HL-60 (cell line): Measurements from ENCODE around the gene SIL1.

ENCODE experiments used
- DNase-seq, 2 experiments: peaks; one replicate each; pipeline ENCODE4 v3.0.0-alpha.2; 2010 to 2020; ENCODE audit warnings: low read depth in 1 of 2, low spot score in 1 of 2
- H3K27ac ChIP-seq: fragments of 250-450 bp; sonication (Bioruptor Pico); replicated peaks from 2 replicates; pipeline ENCODE4 v1.5.1; 2020; ENCODE audit warnings: mild to moderate bottlenecking, moderate library complexity
- H3K27me3 ChIP-seq: fragments of 250-450 bp; sonication (Bioruptor Pico); 2 replicates; pipeline ENCODE4 v1.5.1; 2021; ENCODE audit warnings: mild to moderate bottlenecking, moderate library complexity; ENCODE audit not compliant: insufficient read depth, poor library complexity, severe bottlenecking
- H3K4me3 ChIP-seq: replicated peaks from 2 replicates; pipeline ENCODE4 v1.5.1; 2011; ENCODE audit warnings: mild to moderate bottlenecking, control low read depth, low read length; ENCODE audit not compliant: insufficient read depth
- GABPA ChIP-seq: IDR thresholded peaks from 2 replicates; pipeline ENCODE4 v1.6.1; 2012; ENCODE audit warnings: low read depth
- POLR2AphosphoS5 ChIP-seq: IDR thresholded peaks from 2 replicates; pipeline ENCODE4 v1.6.1; 2012; ENCODE audit warnings: low read depth
- SPI1 ChIP-seq: IDR thresholded peaks from 2 replicates; pipeline ENCODE4 v1.6.1; 2012; ENCODE audit warnings: low read depth, mild to moderate bottlenecking, borderline replicate concordance
- TF ChIP-seq, protein P1 (sequence below): IDR thresholded peaks from one replicate; pipeline ENCODE4 v1.5.1; 2011; ENCODE audit warnings: low read length, control low read depth, inconsistent platforms; ENCODE audit not compliant: insufficient read depth
- TF ChIP-seq, protein P2 (sequence below): IDR thresholded peaks from 2 replicates; pipeline ENCODE4 v1.6.1; 2012; ENCODE audit warnings: low read depth; ENCODE audit not compliant: insufficient replicate concordance

SIL1 gene

DNA sequence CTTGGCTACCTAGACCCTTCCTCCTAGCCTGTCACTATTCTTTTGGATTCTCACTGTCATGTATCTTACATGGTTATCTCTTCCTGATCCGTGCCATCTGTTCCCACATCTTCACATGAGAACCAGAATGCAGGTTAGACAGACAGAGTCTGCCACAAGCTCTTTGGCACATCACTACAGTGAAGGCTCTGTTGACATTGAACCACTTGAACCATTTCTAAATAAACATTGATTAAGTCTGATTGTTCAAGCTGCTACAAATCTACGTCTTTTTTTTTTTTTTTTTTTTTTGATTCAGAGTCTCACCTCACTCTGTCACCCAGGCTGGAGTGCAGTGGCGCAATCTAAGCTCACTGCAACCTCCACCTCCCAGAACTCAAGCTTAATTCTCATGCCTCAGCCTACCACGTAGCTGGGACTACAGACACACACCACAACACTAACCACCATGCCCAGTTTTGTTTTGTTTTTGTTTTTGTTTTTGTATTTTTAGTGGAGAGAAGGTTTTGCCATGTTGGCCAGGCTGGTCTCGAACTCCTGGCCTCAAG, 237.9 kb downstream of the SIL1 start:
- no peak overlapping the region for H3K27ac ChIP-seq
- H3K4me3 ChIP-seq, result no peak overlapping the region
- DNase-seq, result no peak
- TF ChIP-seq GABPA, result no peak
- TF ChIP-seq SPI1, result no peak
- TF ChIP-seq POLR2AphosphoS5, result no peak
- TF ChIP-seq, protein P1, sequence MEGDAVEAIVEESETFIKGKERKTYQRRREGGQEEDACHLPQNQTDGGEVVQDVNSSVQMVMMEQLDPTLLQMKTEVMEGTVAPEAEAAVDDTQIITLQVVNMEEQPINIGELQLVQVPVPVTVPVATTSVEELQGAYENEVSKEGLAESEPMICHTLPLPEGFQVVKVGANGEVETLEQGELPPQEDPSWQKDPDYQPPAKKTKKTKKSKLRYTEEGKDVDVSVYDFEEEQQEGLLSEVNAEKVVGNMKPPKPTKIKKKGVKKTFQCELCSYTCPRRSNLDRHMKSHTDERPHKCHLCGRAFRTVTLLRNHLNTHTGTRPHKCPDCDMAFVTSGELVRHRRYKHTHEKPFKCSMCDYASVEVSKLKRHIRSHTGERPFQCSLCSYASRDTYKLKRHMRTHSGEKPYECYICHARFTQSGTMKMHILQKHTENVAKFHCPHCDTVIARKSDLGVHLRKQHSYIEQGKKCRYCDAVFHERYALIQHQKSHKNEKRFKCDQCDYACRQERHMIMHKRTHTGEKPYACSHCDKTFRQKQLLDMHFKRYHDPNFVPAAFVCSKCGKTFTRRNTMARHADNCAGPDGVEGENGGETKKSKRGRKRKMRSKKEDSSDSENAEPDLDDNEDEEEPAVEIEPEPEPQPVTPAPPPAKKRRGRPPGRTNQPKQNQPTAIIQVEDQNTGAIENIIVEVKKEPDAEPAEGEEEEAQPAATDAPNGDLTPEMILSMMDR, result no peak
- TF ChIP-seq, protein P2, sequence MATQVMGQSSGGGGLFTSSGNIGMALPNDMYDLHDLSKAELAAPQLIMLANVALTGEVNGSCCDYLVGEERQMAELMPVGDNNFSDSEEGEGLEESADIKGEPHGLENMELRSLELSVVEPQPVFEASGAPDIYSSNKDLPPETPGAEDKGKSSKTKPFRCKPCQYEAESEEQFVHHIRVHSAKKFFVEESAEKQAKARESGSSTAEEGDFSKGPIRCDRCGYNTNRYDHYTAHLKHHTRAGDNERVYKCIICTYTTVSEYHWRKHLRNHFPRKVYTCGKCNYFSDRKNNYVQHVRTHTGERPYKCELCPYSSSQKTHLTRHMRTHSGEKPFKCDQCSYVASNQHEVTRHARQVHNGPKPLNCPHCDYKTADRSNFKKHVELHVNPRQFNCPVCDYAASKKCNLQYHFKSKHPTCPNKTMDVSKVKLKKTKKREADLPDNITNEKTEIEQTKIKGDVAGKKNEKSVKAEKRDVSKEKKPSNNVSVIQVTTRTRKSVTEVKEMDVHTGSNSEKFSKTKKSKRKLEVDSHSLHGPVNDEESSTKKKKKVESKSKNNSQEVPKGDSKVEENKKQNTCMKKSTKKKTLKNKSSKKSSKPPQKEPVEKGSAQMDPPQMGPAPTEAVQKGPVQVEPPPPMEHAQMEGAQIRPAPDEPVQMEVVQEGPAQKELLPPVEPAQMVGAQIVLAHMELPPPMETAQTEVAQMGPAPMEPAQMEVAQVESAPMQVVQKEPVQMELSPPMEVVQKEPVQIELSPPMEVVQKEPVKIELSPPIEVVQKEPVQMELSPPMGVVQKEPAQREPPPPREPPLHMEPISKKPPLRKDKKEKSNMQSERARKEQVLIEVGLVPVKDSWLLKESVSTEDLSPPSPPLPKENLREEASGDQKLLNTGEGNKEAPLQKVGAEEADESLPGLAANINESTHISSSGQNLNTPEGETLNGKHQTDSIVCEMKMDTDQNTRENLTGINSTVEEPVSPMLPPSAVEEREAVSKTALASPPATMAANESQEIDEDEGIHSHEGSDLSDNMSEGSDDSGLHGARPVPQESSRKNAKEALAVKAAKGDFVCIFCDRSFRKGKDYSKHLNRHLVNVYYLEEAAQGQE, result no peak
- no peaks in the 10 kb centered on the region for H3K27me3 ChIP-seq

DNA sequence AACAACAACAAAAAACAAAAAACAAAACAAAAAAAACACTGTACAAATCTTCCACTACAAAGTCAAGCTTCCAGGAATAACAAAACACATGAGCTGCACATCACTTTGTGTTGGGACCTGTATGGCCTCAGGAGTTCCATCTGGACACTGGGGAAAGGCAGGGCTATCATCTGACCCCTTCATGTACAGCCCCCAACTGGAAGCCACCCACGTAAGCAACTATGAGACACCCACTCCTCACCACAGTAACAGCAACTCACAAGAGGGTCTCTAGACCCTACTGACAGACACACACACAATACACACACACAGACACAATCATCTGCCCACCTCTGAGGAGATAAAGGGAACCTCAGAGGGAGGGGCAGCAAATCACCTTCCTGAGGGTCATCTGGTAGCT, 241.4 kb downstream of the SIL1 start:
- no peaks in the 10 kb centered on the region for H3K27me3 ChIP-seq
- TF ChIP-seq, protein P2, result no peak
- TF ChIP-seq GABPA (no peak), POLR2AphosphoS5 (no peak), SPI1 (no peak)
- TF ChIP-seq, protein P1, result no peak
- no peak overlapping the region for H3K4me3 ChIP-seq
- no peak for DNase-seq
- no peak overlapping the region for H3K27ac ChIP-seq

DNA sequence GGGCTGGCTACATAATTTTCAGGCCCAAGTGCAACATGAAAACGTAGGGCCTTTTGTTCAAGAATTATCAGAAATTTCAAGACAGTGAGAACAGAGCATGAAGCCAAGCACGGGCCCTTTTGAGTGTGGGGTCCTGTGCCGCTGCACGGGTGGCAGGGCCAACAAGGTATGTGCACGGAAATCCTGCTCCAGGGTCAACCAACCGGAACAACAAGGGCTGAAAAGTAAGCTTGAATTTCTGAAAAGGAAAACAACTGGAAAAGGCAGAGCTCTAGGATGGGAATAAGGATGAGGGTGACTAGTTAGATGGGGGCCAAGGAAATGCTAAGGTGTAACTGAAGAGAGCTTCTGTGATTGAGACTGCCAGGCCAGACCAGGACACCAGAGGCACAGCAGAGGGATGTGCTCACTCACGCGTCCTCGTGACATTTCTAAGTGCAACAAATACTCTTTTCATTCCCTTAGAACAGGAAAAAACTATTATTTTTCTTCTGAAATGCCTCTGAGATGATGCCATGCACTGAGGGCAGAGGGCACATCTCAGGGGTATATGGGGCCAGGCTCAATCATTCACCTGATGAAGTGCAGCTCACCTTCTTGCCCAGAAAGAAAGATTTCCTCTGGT, 242.4 kb downstream of the SIL1 start:
- TF ChIP-seq, protein P2, result no peak
- TF ChIP-seq SPI1, result no peak
- TF ChIP-seq POLR2AphosphoS5, result no peak
- no peak for TF ChIP-seq GABPA
- TF ChIP-seq, protein P1, result no peak
- H3K27me3 ChIP-seq, result no peaks in the 10 kb centered on the region
- no peak overlapping the region for H3K27ac ChIP-seq
- no peak overlapping the region for H3K4me3 ChIP-seq
- DNase-seq, result no peak
